Smooth muscle cell (in vitro differentiated cells): Measurements from ENCODE around the gene DYNAP. TPM values are rescaled to one million over a fixed set of nuclear protein-coding genes. Genes with fewer than 3 reads are reported as not detected.

Experiments
- DNase-seq: peaks from one replicate; lab custom pipeline; 2025; ENCODE audit not compliant: unreplicated experiment; lab: John Stamatoyannopoulos, UW
- H2AFZ ChIP-seq: fragments of 200-600 bp; sonication (generic); 2 replicates; pipeline ENCODE4 v1.6.0; 2016; ENCODE audit warnings: antibody characterized with exemption, low read depth, mild to moderate bottlenecking
- H3F3A ChIP-seq: fragments of 200-600 bp; sonication (generic); 2 replicates; pipeline ENCODE4 v1.6.0; 2017; ENCODE audit warnings: antibody characterized with exemption, low read depth
- H3K27ac ChIP-seq: fragments of 200-600 bp; sonication (generic); 2 replicates; pipeline ENCODE4 v1.5.1; 2016; ENCODE audit warnings: low read depth, mild to moderate bottlenecking
- H3K27me3 ChIP-seq: fragments of 200-600 bp; sonication (generic); 2 replicates; pipeline ENCODE4 v1.6.1; 2016; ENCODE audit warnings: low read depth, mild to moderate bottlenecking
- H3K36me3 ChIP-seq: fragments of 200-600 bp; sonication (generic); 2 replicates; pipeline ENCODE4 v1.5.1; 2016; ENCODE audit warnings: low read depth
- H3K4me1 ChIP-seq: fragments of 200-600 bp; sonication (generic); 2 replicates; pipeline ENCODE4 v1.5.1; 2016; ENCODE audit warnings: low read depth
- H3K4me2 ChIP-seq: fragments of 200-600 bp; sonication (generic); 2 replicates; pipeline ENCODE4 v1.6.0; 2016; ENCODE audit warnings: mild to moderate bottlenecking
- H3K4me3 ChIP-seq: fragments of 200-600 bp; sonication (generic); 2 replicates; pipeline ENCODE4 v1.5.1; 2016; ENCODE audit warnings: mild to moderate bottlenecking
- H3K79me2 ChIP-seq: fragments of 200-600 bp; sonication (generic); 2 replicates; pipeline ENCODE4 v1.6.0; 2016; ENCODE audit warnings: low read depth, mild to moderate bottlenecking
- H3K9ac ChIP-seq: fragments of 200-600 bp; sonication (generic); 2 replicates; pipeline ENCODE4 v1.6.0; 2016; ENCODE audit warnings: low read depth
- H3K9me3 ChIP-seq: fragments of 200-600 bp; sonication (generic); replicated peaks from 2 replicates; pipeline ENCODE4 v1.5.1; 2016; ENCODE audit warnings: low read depth
- H4K20me1 ChIP-seq: fragments of 200-600 bp; sonication (generic); 2 replicates; pipeline ENCODE4 v1.6.0; 2016; ENCODE audit warnings: low read depth
- CTCF ChIP-seq: fragments of 200-600 bp; sonication (generic); IDR thresholded peaks from 2 replicates; pipeline ENCODE4 v1.5.1; 2017; ENCODE audit warnings: borderline replicate concordance, mild to moderate bottlenecking, antibody characterized with exemption; ENCODE audit not compliant: insufficient read depth, poor library complexity, severe bottlenecking
- WGBS: methylation state at CpG from one replicate; pipeline ENCODE4 v1.1.7; 2016; ENCODE audit warnings: low lambda C conversion rate; 5-methylcytosine and 5-hydroxymethylcytosine counted together
- polyA plus RNA-seq: library from polyadenylated mRNA; unstranded; fragments of >200 nt; fragmentation: Nextera tagmentation; extraction: Ambion mirVana; gene quantifications from 2 replicates; pipeline ENCODE4 v1.2.1, GENCODE V29; 2016
- total RNA-seq: library from RNA; depleted of rRNA; stranded (reverse); fragments of >200 nt; gene quantifications from 2 replicates; pipeline ENCODE4 v1.2.3, GENCODE V29; 2014

DYNAP gene
- total RNA-seq (not detected in 2 replicates), polyA plus RNA-seq (not detected in 2 replicates)

- TF ChIP-seq CTCF = no peak
- Histone ChIP-seq H3K79me2 (no peaks in the 10 kb centered on the region), H3K36me3 (no peaks in the 10 kb centered on the region), H3K4me2 (no peak within 1 kb of the TSS), H3K27ac (no peak within 1 kb of the TSS), H3K27me3 (no peaks in the 10 kb centered on the region), H3K4me1 (no peaks in the 10 kb centered on the region), H4K20me1 (no peaks in the 10 kb centered on the region), H2AFZ (no peak within 1 kb of the TSS), H3K4me3 (no peak within 1 kb of the TSS), H3F3A (no peaks in the 10 kb centered on the region), H3K9ac (no peak within 1 kb of the TSS), H3K9me3 (no peaks in the 10 kb centered on the region)
- no peak for DNase-seq
- 90% methylated on average over 5 of the region's 5 CpGs for WGBS
Measured at GRCh38 chr18:54590945-54591344, at the start of gene DYNAP. Gene DYNAP (plus strand): TSS chr18:54591245. CDS start chr18:54591283, 38 bp downstream.

- no peaks in the 10 kb centered on the region for H3F3A ChIP-seq
- no peaks in the 10 kb centered on the region for H3K36me3 ChIP-seq
- H3K4me3 ChIP-seq = no peak overlapping the region
- no peak overlapping the region for H2AFZ ChIP-seq
- H3K9ac ChIP-seq = no peak overlapping the region
- H3K4me1 ChIP-seq = no peaks in the 10 kb centered on the region
- no peaks in the 10 kb centered on the region for H4K20me1 ChIP-seq
- H3K27ac ChIP-seq = no peak overlapping the region
- no peak overlapping the region for H3K4me2 ChIP-seq
- DNase-seq = no peak
- WGBS = 93% methylated on average over 1 of the region's 1 CpG
- TF ChIP-seq CTCF = no peak
- no peaks in the 10 kb centered on the region for H3K27me3 ChIP-seq
- H3K79me2 ChIP-seq = no peaks in the 10 kb centered on the region
- H3K9me3 ChIP-seq = no peaks in the 10 kb centered on the region
Measured at GRCh38 chr18:54551590-54551989, 39.5 kb upstream of the DYNAP start.

GRCh38 chr18:54555286-54555685 lies 35.8 kb upstream of the DYNAP start:
- H3K4me3 ChIP-seq = no peak overlapping the region
- no peaks in the 10 kb centered on the region for H3K9me3 ChIP-seq
- no peaks in the 10 kb centered on the region for H3F3A ChIP-seq
- H3K4me1 ChIP-seq = no peaks in the 10 kb centered on the region
- no peak overlapping the region for H3K9ac ChIP-seq
- H3K27me3 ChIP-seq = no peaks in the 10 kb centered on the region
- no peak overlapping the region for H2AFZ ChIP-seq
- no peaks in the 10 kb centered on the region for H3K36me3 ChIP-seq
- no peaks in the 10 kb centered on the region for H4K20me1 ChIP-seq
- no peaks in the 10 kb centered on the region for H3K79me2 ChIP-seq
- no peak overlapping the region for H3K4me2 ChIP-seq
- WGBS = 68% methylated on average over 2 of the region's 2 CpGs
- no peak for DNase-seq
- H3K27ac ChIP-seq = no peak overlapping the region
- TF ChIP-seq CTCF = no peak

GRCh38 chr18:54555996-54556395 lies 35.0 kb upstream of the DYNAP start:
- WGBS = 85% methylated on average over 1 of the region's 1 CpG
- Histone ChIP-seq H3K4me1 (no peaks in the 10 kb centered on the region), H3K27ac (no peak overlapping the region), H3K36me3 (no peaks in the 10 kb centered on the region), H3K4me3 (no peak overlapping the region), H3K27me3 (no peaks in the 10 kb centered on the region), H3F3A (no peaks in the 10 kb centered on the region), H3K9ac (no peak overlapping the region), H2AFZ (no peak overlapping the region), H3K9me3 (no peaks in the 10 kb centered on the region), H4K20me1 (no peaks in the 10 kb centered on the region), H3K79me2 (no peaks in the 10 kb centered on the region), H3K4me2 (no peak overlapping the region)
- no peak for TF ChIP-seq CTCF
- no peak for DNase-seq
